Activated naive CD8-positive, alpha-beta T cell treated with anti-CD3 and anti-CD28 coated beads, Interleukin-2, amount 10 ng/mL, durations not matched to agents 7 days and 5 days (primary cell): ENCODE data around the gene MRPL23. TPM values are rescaled to one million over a fixed set of nuclear protein-coding genes. Genes with fewer than 3 reads are reported as not detected.

Source experiments
- total RNA-seq, 2 experiments: library from RNA; stranded (reverse); gene quantifications; one replicate each; pipeline ENCODE4 v1.2.3, GENCODE V29; 2021

MRPL23 gene
- total RNA-seq, 2 experiments from 2014 or later = 76.2 to 77.7 TPM

Other genes with a start within 250 kb of the MRPL23 start
- gene IFITM10, start 196.7 kb upstream of the MRPL23 start, total RNA-seq = 1 to 10 TPM in 1 of 2 experiments, under 1 TPM in 1; 0.82 to 1.3 TPM
- gene CTSD, start 183.4 kb upstream of the MRPL23 start, total RNA-seq = 100 to 1,000 TPM; 192 to 208 TPM
- gene SYT8, start 112.3 kb upstream of the MRPL23 start, total RNA-seq = not detected
- under 1 TPM in 1 of 2 experiments, not detected in 1; 0.67 TPM for gene TNNI2, start 108.4 kb upstream of the MRPL23 start, total RNA-seq
- 100 to 1,000 TPM; 438 to 453 TPM for gene LSP1, start 94.2 kb upstream of the MRPL23 start, total RNA-seq
- gene PRR33, start 55.4 kb upstream of the MRPL23 start, total RNA-seq = not detected
- gene TNNT3, start 27.6 kb upstream of the MRPL23 start, total RNA-seq = 10 to 100 TPM; 13.7 to 16.7 TPM
- not detected for gene H19, start 50.5 kb downstream of the MRPL23 start, total RNA-seq
- gene IGF2, start 192.1 kb downstream of the MRPL23 start, total RNA-seq = not detected
- not detected for gene INS, start 213.9 kb downstream of the MRPL23 start, total RNA-seq
- gene TH, start 224.5 kb downstream of the MRPL23 start, total RNA-seq = not detected